ENCODE results near the gene DLX1. TPM values are rescaled to one million over a fixed set of nuclear protein-coding genes. Genes with fewer than 3 reads are reported as not detected.

Gene DLX1
- total and polyA plus RNA-seq, 3 donors from 2014 or later = 0.21 TPM; not detected in 2

DNA sequence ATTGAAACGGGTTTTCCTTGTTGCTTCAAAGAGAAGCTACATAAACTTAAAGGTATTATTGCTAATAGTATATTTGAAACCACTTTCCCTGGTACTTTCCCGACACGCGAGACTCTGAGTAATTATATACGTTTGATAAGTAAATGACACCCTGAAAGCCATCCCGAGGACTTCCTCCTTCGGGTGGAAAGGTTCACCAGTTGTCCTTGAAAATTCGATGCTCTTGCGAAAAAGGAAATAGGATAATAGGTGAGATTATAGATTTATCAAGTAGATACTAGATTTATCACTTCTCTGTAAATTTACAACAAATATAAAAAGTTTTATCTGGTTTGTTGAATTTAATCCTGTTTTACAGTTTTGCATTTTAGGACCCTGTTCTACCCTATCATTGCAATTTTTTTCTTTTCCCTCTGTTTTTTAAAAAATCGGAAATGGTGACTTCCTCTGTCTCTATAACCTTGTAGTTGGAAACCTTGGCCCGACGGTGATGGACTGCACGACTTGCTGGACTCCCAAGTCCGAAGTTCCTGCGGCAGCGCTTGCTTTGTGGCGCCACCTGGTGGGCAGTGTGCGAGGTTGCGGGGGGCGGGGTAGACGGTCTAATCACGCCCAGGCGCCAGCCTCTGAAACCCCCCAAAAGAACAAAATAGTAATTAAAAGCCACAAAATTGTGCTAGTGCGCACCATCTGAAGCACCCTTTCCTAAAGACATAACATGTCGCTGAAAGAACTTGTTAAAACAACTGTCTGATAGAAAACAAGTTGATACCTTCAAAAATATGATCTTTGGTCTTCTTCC, 18.4 kb downstream of the DLX1 start:
- Histone ChIP-seq H3K4me3 (peak overlapping the region in 1 of 2 donors; percentile 61), H3K27ac (no peak overlapping the region), H3K36me3 (ENCODE audit: low read depth, missing control alignments) (no peaks in the 10 kb centered on the region), H3K9me3 (no peaks in the 10 kb centered on the region), H3K4me1 (peaks cover 28% of the 10 kb centered on the region), H3K27me3 (peaks cover 7% of the 10 kb centered on the region)
- intact Hi-C loops (cut with DNase I; ENCODE audit: low total_unique reads) = loop anchor here (10.0 kb wide), 2 partner anchors 289 to 419 kb away; partner anchors contain the start of gene DYNC1I2
- TF ChIP-seq POLR2A (IDR thresholded peaks at IDR 0.05) (no peak), CTCF (IDR thresholded peaks at IDR 0.05) (peak; percentile 90 to 94 (median 91))
- WGBS, 2 donors = 6 to 7% methylated on average over 25 of the region's 25 CpGs
- peak; percentile 92 for DNase-seq

- H3K27ac ChIP-seq = no peak overlapping the region
- WGBS, 2 donors = 11 to 13% methylated on average over 22 to 23 of the region's 23 CpGs
- peak overlapping the region in 1 of 2 donors; percentile 1 for H3K4me3 ChIP-seq
- no peaks in the 10 kb centered on the region for H3K9me3 ChIP-seq
- H3K27me3 ChIP-seq = peaks cover 7% of the 10 kb centered on the region
- H3K4me1 ChIP-seq = peaks cover 28% of the 10 kb centered on the region
- intact Hi-C loops (cut with DNase I; ENCODE audit: low total_unique reads) = loop anchor here (10.0 kb wide), 2 partner anchors 291 to 421 kb away; partner anchors contain the start of gene DYNC1I2
- TF ChIP-seq CTCF (IDR thresholded peaks at IDR 0.05) (no peak), POLR2A (IDR thresholded peaks at IDR 0.05) (no peak)
- no peak for DNase-seq
- no peaks in the 10 kb centered on the region for H3K36me3 ChIP-seq (ENCODE audit: low read depth, missing control alignments)
Observed at GRCh38 chr2:172105471-172106107, 20.3 kb downstream of the DLX1 start.

DNA sequence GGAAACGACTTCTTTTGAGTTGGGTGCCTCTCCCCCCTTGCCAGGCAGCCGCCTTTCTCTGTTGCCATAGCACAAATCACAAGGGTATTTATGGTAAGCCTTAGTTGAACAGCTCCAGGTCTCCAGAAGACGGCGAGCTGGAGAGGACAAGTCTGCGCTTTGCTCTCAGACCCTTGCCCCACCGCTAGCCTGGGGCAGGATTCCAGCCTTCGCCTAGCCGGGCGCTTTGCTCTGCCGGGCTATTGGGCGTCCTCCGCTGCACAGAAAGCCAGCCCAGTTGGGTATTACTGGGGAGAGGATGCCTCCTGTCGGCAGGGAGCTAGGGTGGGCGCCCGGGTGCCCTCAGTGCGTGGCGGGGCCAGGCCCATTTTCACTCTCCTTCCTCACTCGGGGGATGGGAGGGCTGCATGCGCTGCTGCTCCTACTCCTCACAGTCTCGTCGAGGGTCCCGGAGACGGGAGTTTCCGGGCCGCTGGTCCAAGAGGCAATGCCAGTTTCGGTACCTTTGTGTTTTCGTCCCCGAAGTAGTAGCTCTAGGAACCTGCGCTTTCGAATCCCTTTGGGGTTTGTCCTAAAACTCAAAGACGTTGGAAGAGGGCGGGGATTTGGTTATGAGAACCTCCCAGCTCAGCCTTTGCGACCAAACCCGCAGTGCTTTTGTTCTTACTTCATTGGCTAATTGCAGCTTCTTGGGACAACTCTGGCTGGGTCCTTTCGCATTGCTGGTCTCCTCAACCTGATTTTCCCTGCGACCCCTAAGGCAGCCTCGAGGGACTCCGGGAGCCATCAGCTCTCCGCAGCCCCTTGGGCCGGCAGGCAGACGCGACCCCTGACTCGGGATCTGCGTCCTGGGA, 21.0 kb downstream of the DLX1 start:
- intact Hi-C loops (cut with DNase I; ENCODE audit: low total_unique reads) = loop anchor here (10.0 kb wide), 2 partner anchors 292 to 422 kb away; partner anchors contain the start of gene DYNC1I2
- no peaks in the 10 kb centered on the region for H3K36me3 ChIP-seq (ENCODE audit: low read depth, missing control alignments)
- no peak overlapping the region for H3K27ac ChIP-seq
- peak overlapping the region in 1 of 2 donors; percentile 1 for H3K4me3 ChIP-seq
- 6 to 8% methylated on average over 23 to 44 of the region's 44 CpGs for WGBS, 2 donors
- peaks cover 7% of the 10 kb centered on the region for H3K27me3 ChIP-seq
- peaks cover 26% of the 10 kb centered on the region for H3K4me1 ChIP-seq
- no peak for DNase-seq
- TF ChIP-seq POLR2A (IDR thresholded peaks at IDR 0.05) (no peak), CTCF (IDR thresholded peaks at IDR 0.05) (no peak)
- no peaks in the 10 kb centered on the region for H3K9me3 ChIP-seq

GRCh38 chr2:172107690-172108586, 22.6 kb downstream of the DLX1 start:
- H3K27me3 ChIP-seq = no peaks in the 10 kb centered on the region
- WGBS, 2 donors = 16 to 24% methylated on average over 25 to 51 of the region's 51 CpGs
- H3K4me3 ChIP-seq = no peak overlapping the region
- intact Hi-C loops (cut with DNase I; ENCODE audit: low total_unique reads) = loop anchor here (10.0 kb wide), 2 partner anchors 293 to 423 kb away; partner anchors contain the start of gene DYNC1I2
- no peaks in the 10 kb centered on the region for H3K36me3 ChIP-seq (ENCODE audit: low read depth, missing control alignments)
- H3K4me1 ChIP-seq = peaks cover 11% of the 10 kb centered on the region
- no peaks in the 10 kb centered on the region for H3K9me3 ChIP-seq
- TF ChIP-seq POLR2A (IDR thresholded peaks at IDR 0.05) = no peak
- TF ChIP-seq CTCF (IDR thresholded peaks at IDR 0.05) = no peak
- no peak overlapping the region for H3K27ac ChIP-seq
- DNase-seq = no peak

Data from testis (tissue), 3 donors.